Measurements from ENCODE around the gene SYT10. TPM values are rescaled to one million over a fixed set of nuclear protein-coding genes. Genes with fewer than 3 reads are reported as not detected.
"Not testable (repeated sequence)": the region's sequence is repeated elsewhere in the genome, so short reads cannot be mapped to it uniquely, and the experiment has no call there.

SYT10 gene
- total and polyA plus RNA-seq, 5 donors: 0.02 to 0.29 (median 0.08) TPM; not detected in 1

- ATAC-seq (no peak), DNase-seq (no peak)
- Histone ChIP-seq H3K9me3 (ENCODE audit: control insufficient read depth, low read length) (no peaks in the 10 kb centered on the region), H3K4me3 (ENCODE audit: low read length) (no peak overlapping the region), H3K27ac (ENCODE audit: low read length) (no peak overlapping the region), H3K27me3 (ENCODE audit: control insufficient read depth, insufficient read depth) (no peaks in the 10 kb centered on the region), H3K4me1 (ENCODE audit: control insufficient read depth, insufficient read depth, low read length) (no peaks in the 10 kb centered on the region)
- intact Hi-C loops (cut with DNase I): no loop called here
These were observed 89.8 kb downstream of the SYT10 start for GRCh38 chr12:33349791-33350190.

- ATAC-seq; H3K27ac ChIP-seq (ENCODE audit: low read length); H3K27me3 ChIP-seq (ENCODE audit: control insufficient read depth, insufficient read depth); H3K4me3 ChIP-seq (ENCODE audit: low read length); H3K4me1 ChIP-seq (ENCODE audit: control insufficient read depth, insufficient read depth, low read length); intact Hi-C loops (cut with DNase I); H3K9me3 ChIP-seq (ENCODE audit: control insufficient read depth, low read length): not testable (repeated sequence)
- WGBS: 86% methylated on average over 15 of the region's 15 CpGs
- DNase-seq: peak in 1 of 3 donors; percentile 25
These were observed 107.6 kb downstream of the SYT10 start for GRCh38 chr12:33331961-33332398.

GRCh38 chr12:33330940-33331339, 108.7 kb downstream of the SYT10 start:
- Histone ChIP-seq H3K27me3 (ENCODE audit: control insufficient read depth, insufficient read depth) (no peaks in the 10 kb centered on the region), H3K27ac (ENCODE audit: low read length) (no peak overlapping the region), H3K4me1 (ENCODE audit: control insufficient read depth, insufficient read depth, low read length) (no peaks in the 10 kb centered on the region), H3K4me3 (ENCODE audit: low read length) (no peak overlapping the region), H3K9me3 (ENCODE audit: control insufficient read depth, low read length) (no peaks in the 10 kb centered on the region)
- intact Hi-C loops (cut with DNase I): no loop called here
- DNase-seq: no peak
- 48% methylated on average over 2 of the region's 2 CpGs for WGBS
- no peak for ATAC-seq
